H1 (cell line): ENCODE results near the gene KIAA0513. TPM values are rescaled to one million over a fixed set of nuclear protein-coding genes. Genes with fewer than 3 reads are reported as not detected.

ENCODE experiments used
- ATF3 ChIP-seq: IDR thresholded peaks from 2 replicates; pipeline ENCODE4 v1.6.1; 2011; ENCODE audit warnings: low read depth, mild to moderate bottlenecking, low read length; ENCODE audit not compliant: insufficient read depth
- BRCA1 ChIP-seq: IDR thresholded peaks from 2 replicates; pipeline ENCODE4 v1.6.1; 2012; ENCODE audit warnings: low read depth, low read length, improper control_type of control experiment
- CHD1 ChIP-seq: IDR thresholded peaks from 2 replicates; pipeline ENCODE4 v1.6.1; 2012; ENCODE audit warnings: low read depth, low read length, improper control_type of control experiment
- GTF2F1 ChIP-seq: IDR thresholded peaks from 2 replicates; pipeline ENCODE4 v1.6.1; 2012; ENCODE audit warnings: low read depth, low read length, improper control_type of control experiment, borderline replicate concordance
- HDAC2 ChIP-seq, 2 experiments: fragments of 300-600 bp in 1 of 2; sonication (generic) in 1 of 2; IDR thresholded peaks; 2 replicates each; pipeline ENCODE4 v1.6.1; 2011 to 2012; ENCODE audit warnings: low read depth in 2 of 2, low read length in 2 of 2, mild to moderate bottlenecking in 2 of 2, moderate library complexity in 2 of 2, borderline replicate concordance in 1 of 2, inconsistent platforms in 1 of 2
- JUND ChIP-seq: IDR thresholded peaks from 2 replicates; pipeline ENCODE4 v1.6.1; 2011; ENCODE audit warnings: mild to moderate bottlenecking, improper control_type of control experiment, low read length
- KDM4A ChIP-seq: IDR thresholded peaks from one replicate; pipeline ENCODE4 v1.7.1; 2012; ENCODE audit warnings: low read depth, mild to moderate bottlenecking, moderate library complexity, low read length, inconsistent platforms; ENCODE audit not compliant: severe bottlenecking
- NANOG ChIP-seq: IDR thresholded peaks from 2 replicates; pipeline ENCODE4 v1.6.1; 2011; ENCODE audit warnings: low read length, low read depth, mild to moderate bottlenecking, inconsistent platforms; ENCODE audit not compliant: insufficient read depth, poor library complexity, severe bottlenecking
- POLR2AphosphoS5 ChIP-seq: IDR thresholded peaks from 2 replicates; pipeline ENCODE4 v1.6.1; 2011; ENCODE audit warnings: low read depth, low read length
- polyA plus RNA-seq, 7 experiments: library from polyadenylated mRNA; depleted of rRNA in 3 of 7; stranded (reverse) in 5 of 7; unstranded in 2 of 7; fragments of >200 nt in 5 of 7; fragments of 200-250 nt in 2 of 7; gene quantifications; 1 replicate in 5 of 7; 2 replicates in 1 of 7; 4 replicates in 1 of 7; pipeline versions ENCODE4 v1.2.1 to v1.2.3, GENCODE V29; 2011 to 2013; ENCODE audit warnings: missing spikeins in 2 of 7, mixed read lengths in 2 of 7
- total RNA-seq: library from RNA; stranded (reverse); fragmentation: NEBNext Ultra II Directional; extraction: Animal tissue kit (Norgen Biotek cat#: 25700); gene quantifications from 2 replicates; pipeline ENCODE4 v1.2.1, GENCODE V29; 2021

KIAA0513 gene
- total and polyA plus RNA-seq, 2 of the 8 experiments (the other 6 are each of a cell fraction or from before 2014, with no cell fraction given), result 2.1 to 6.1 TPM

GRCh38 chr16:85042167-85042526 is 14.6 kb downstream of the KIAA0513 start (continued):
- TF ChIP-seq POLR2AphosphoS5 (no peak), CHD1 (no peak), ATF3 (no peak), KDM4A (no peak), GTF2F1 (no peak), JUND (no peak), HDAC2 (IDR thresholded peaks at IDR 0.05; ENCODE audit: borderline replicate concordance in 1 of 2, low read depth in 2 of 2, low read length in 2 of 2) (no peak), NANOG (no peak), BRCA1 (no peak)
